ENCODE measurements around the gene BMP5.
A peak's percentile ranks its signal among the peaks of the same experiment; 100 is the strongest.

Gene BMP5

GRCh38 chr6:55892749-55893357, 17.5 kb upstream of the BMP5 start:
- TF ChIP-seq CTCF (IDR thresholded peaks at IDR 0.05; ENCODE audit: insufficient read depth, missing control alignments): no peak
- FAIRE-seq: no peak
- no peak for DNase-seq (ENCODE audit: insufficient read length, low spot score)

GRCh38 chr6:55888917-55889316, 13.5 kb upstream of the BMP5 start:
- no peak for FAIRE-seq
- no peak for TF ChIP-seq CTCF (IDR thresholded peaks at IDR 0.05; ENCODE audit: insufficient read depth, missing control alignments)
- no peak for DNase-seq (ENCODE audit: insufficient read length, low spot score)

GRCh38 chr6:55886185-55886836, 10.9 kb upstream of the BMP5 start:
- DNase-seq (ENCODE audit: insufficient read length, low spot score) (no peak), FAIRE-seq (peak; percentile 25)
- TF ChIP-seq CTCF (IDR thresholded peaks at IDR 0.05; ENCODE audit: insufficient read depth, missing control alignments): peak; percentile 55

GRCh38 chr6:55882718-55883569, 7.6 kb upstream of the BMP5 start:
- no peak for FAIRE-seq
- no peak for TF ChIP-seq CTCF (IDR thresholded peaks at IDR 0.05; ENCODE audit: insufficient read depth, missing control alignments)
- DNase-seq (ENCODE audit: insufficient read length, low spot score): no peak

- DNase-seq (ENCODE audit: insufficient read length, low spot score): no peak
- FAIRE-seq: no peak
- no peak for TF ChIP-seq CTCF (IDR thresholded peaks at IDR 0.05; ENCODE audit: insufficient read depth, missing control alignments)
Measured at GRCh38 chr6:55877283-55877682, 1.9 kb upstream of the BMP5 start.

- FAIRE-seq (no peak), DNase-seq (ENCODE audit: insufficient read length, low spot score) (no peak)
- TF ChIP-seq CTCF (IDR thresholded peaks at IDR 0.05; ENCODE audit: insufficient read depth, missing control alignments): no peak
Measured at GRCh38 chr6:55874316-55874715, 1.1 kb downstream of the BMP5 start.

Data from D721Med (cell line).